DOHH2 (cell line): ENCODE results near the gene EPHA8.

Source experiments
- H3F3A ChIP-seq: fragments of 200-600 bp; sonication (generic), shearing (Covaris generic); 2 replicates; pipeline ENCODE4 v1.6.0; 2016; ENCODE audit warnings: antibody characterized with exemption, mild to moderate bottlenecking; ENCODE audit not compliant: control insufficient read depth, insufficient read depth
- H3K27ac ChIP-seq: fragments of 200-600 bp; sonication (generic); 2 replicates; pipeline ENCODE4 v1.5.1; 2014; ENCODE audit warnings: low read depth, mild to moderate bottlenecking, low read length, moderate library complexity
- H3K27me3 ChIP-seq: fragments of 200-600 bp; sonication (generic); 2 replicates; pipeline ENCODE4 v1.6.1; 2014; ENCODE audit warnings: mild to moderate bottlenecking, low read length, mixed read lengths; ENCODE audit not compliant: control insufficient read depth
- H3K36me3 ChIP-seq: fragments of 200-600 bp; sonication (generic); 2 replicates; pipeline ENCODE4 v1.6.1; 2014; ENCODE audit warnings: mild to moderate bottlenecking, low read length, moderate library complexity, mixed read lengths; ENCODE audit not compliant: control insufficient read depth
- H3K4me1 ChIP-seq: fragments of 200-600 bp; sonication (generic); 2 replicates; pipeline ENCODE4 v1.6.1; 2014; ENCODE audit warnings: mild to moderate bottlenecking, low read length, mixed read lengths; ENCODE audit not compliant: control insufficient read depth
- H3K4me2 ChIP-seq: fragments of 200-600 bp; sonication (generic); 2 replicates; pipeline ENCODE4 v1.6.0; 2014; ENCODE audit warnings: mild to moderate bottlenecking, low read length, moderate library complexity
- H3K4me3 ChIP-seq: fragments of 200-600 bp; sonication (generic); 2 replicates; pipeline ENCODE4 v1.5.1; 2014; ENCODE audit warnings: mild to moderate bottlenecking, low read length, mixed read lengths
- H3K79me2 ChIP-seq: fragments of 200-600 bp; sonication (generic); 2 replicates; pipeline ENCODE4 v1.6.1; 2014; ENCODE audit warnings: mild to moderate bottlenecking, low read length, mixed read lengths; ENCODE audit not compliant: control insufficient read depth
- H3K9me2 ChIP-seq: fragments of 200-600 bp; sonication (generic); replicated peaks from 2 replicates; pipeline ENCODE4 v1.6.1; 2014; ENCODE audit warnings: mild to moderate bottlenecking, low read length, mixed read lengths; ENCODE audit not compliant: control insufficient read depth
- H3K9me3 ChIP-seq: fragments of 200-600 bp; sonication (generic); 2 replicates; pipeline ENCODE4 v1.6.1; 2014; ENCODE audit warnings: antibody characterized with exemption, low read length, mixed read lengths; ENCODE audit not compliant: control insufficient read depth, insufficient read depth
- H4K20me1 ChIP-seq: fragments of 200-600 bp; sonication (generic); 2 replicates; pipeline ENCODE4 v1.6.0; 2014; ENCODE audit warnings: low read depth, mild to moderate bottlenecking, antibody characterized with exemption, low read length, moderate library complexity; ENCODE audit not compliant: control insufficient read depth, insufficient read depth
- CTCF ChIP-seq: fragments of 200-600 bp; sonication (generic); IDR thresholded peaks from one replicate; pipeline ENCODE4 v1.5.1; 2014; ENCODE audit warnings: antibody characterized with exemption, mild to moderate bottlenecking, low read depth, low read length; ENCODE audit not compliant: poor library complexity, severe bottlenecking
- EZH2phosphoT487 ChIP-seq: fragments of 200-600 bp; sonication (generic); IDR thresholded peaks from 2 replicates; pipeline ENCODE4 v1.6.1; 2017; ENCODE audit warnings: borderline replicate concordance, mild to moderate bottlenecking, antibody characterized with exemption, low read length, moderate library complexity, mixed read lengths

EPHA8 gene

GRCh38 chr1:22586356-22587130 is 23.3 kb downstream of the EPHA8 start:
- H3K9me2 ChIP-seq = no peaks in the 10 kb centered on the region
- H3K79me2 ChIP-seq = no peaks in the 10 kb centered on the region
- no peak overlapping the region for H3K4me2 ChIP-seq
- no peaks in the 10 kb centered on the region for H3K36me3 ChIP-seq
- no peaks in the 10 kb centered on the region for H3F3A ChIP-seq
- TF ChIP-seq CTCF = no peak
- TF ChIP-seq EZH2phosphoT487 = no peak
- H3K9me3 ChIP-seq = no peaks in the 10 kb centered on the region
- H3K4me1 ChIP-seq = no peaks in the 10 kb centered on the region
- H4K20me1 ChIP-seq = no peaks in the 10 kb centered on the region
- no peak overlapping the region for H3K27ac ChIP-seq
- no peaks in the 10 kb centered on the region for H3K27me3 ChIP-seq
- no peak overlapping the region for H3K4me3 ChIP-seq

GRCh38 chr1:22587247-22587646 is 24.0 kb downstream of the EPHA8 start:
- H3K4me3 ChIP-seq = no peak overlapping the region
- H3K27ac ChIP-seq = no peak overlapping the region
- no peaks in the 10 kb centered on the region for H3K36me3 ChIP-seq
- H3K4me1 ChIP-seq = no peaks in the 10 kb centered on the region
- H3K79me2 ChIP-seq = no peaks in the 10 kb centered on the region
- H3K9me2 ChIP-seq = no peaks in the 10 kb centered on the region
- H3K4me2 ChIP-seq = no peak overlapping the region
- H3F3A ChIP-seq = no peaks in the 10 kb centered on the region
- no peaks in the 10 kb centered on the region for H3K9me3 ChIP-seq
- H4K20me1 ChIP-seq = no peaks in the 10 kb centered on the region
- H3K27me3 ChIP-seq = no peaks in the 10 kb centered on the region
- TF ChIP-seq EZH2phosphoT487 = no peak
- no peak for TF ChIP-seq CTCF

GRCh38 chr1:22588899-22589422 is 25.7 kb downstream of the EPHA8 start:
- H3K4me3 ChIP-seq = no peak overlapping the region
- no peaks in the 10 kb centered on the region for H3K36me3 ChIP-seq
- H3K4me1 ChIP-seq = no peaks in the 10 kb centered on the region
- no peaks in the 10 kb centered on the region for H3F3A ChIP-seq
- no peaks in the 10 kb centered on the region for H4K20me1 ChIP-seq
- H3K9me2 ChIP-seq = no peaks in the 10 kb centered on the region
- no peak overlapping the region for H3K4me2 ChIP-seq
- no peaks in the 10 kb centered on the region for H3K9me3 ChIP-seq
- TF ChIP-seq EZH2phosphoT487 = no peak
- TF ChIP-seq CTCF = no peak
- no peak overlapping the region for H3K27ac ChIP-seq
- no peaks in the 10 kb centered on the region for H3K27me3 ChIP-seq
- H3K79me2 ChIP-seq = no peaks in the 10 kb centered on the region
